ENCODE results near the gene KRT86.

DNA sequence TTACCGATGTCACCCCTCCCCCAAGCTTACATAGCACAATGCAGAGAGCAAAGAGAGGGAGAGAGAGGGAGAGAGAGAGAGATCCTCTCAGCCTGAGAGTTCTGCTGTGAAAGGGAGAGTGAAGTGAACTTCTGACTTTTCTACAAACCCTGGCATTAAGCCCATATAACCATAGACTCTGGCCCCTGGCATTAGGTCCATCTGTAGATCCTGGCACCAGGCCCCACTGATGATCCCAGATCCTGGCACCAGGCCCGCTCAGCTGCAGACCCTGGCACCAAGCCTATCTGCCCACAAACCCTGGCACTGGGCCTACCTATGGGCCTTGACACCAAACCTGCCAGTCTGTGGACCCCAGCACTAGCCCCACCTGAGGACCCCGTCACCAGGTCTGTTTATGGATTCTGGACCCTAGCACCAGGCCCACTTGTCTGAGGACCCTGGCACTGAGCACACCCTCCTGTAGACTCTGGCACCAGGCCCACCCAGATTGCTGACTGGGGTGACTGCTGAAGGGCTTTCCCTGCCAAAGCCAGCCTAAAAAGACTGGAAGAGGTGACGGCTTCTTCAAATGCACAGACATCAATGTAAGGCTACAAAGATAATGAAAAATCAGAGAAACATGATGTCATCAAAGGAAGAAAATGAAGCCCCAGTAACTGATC, 61.3 kb downstream of the KRT86 start:
- TF ChIP-seq POLR2A (IDR thresholded peaks at IDR 0.05; ENCODE audit: low read depth, low read length), result no peak
- TF ChIP-seq POLR2AphosphoS5 (IDR thresholded peaks at IDR 0.05; ENCODE audit: low read depth, low read length), result no peak
- TF ChIP-seq TAF1 (IDR thresholded peaks at IDR 0.05; ENCODE audit: borderline replicate concordance, low read depth, low read length), result no peak

Measured in GM12892 (cell line).